Frontal cortex (tissue), 4 donors: ENCODE measurements around the gene KRT9. TPM values are rescaled to one million over a fixed set of nuclear protein-coding genes. Genes with fewer than 3 reads are reported as not detected.
A peak's percentile ranks its signal among the peaks of the same experiment; 100 is the strongest.
"Not testable (repeated sequence)": the region's sequence is repeated elsewhere in the genome, so short reads cannot be mapped to it uniquely, and the experiment has no call there.

Source experiments
- DNase-seq, 2 donors: peaks; one replicate each; pipeline ENCODE4 v3.0.0; 2012; ENCODE audit warnings: low spot score in 2 of 2
- FAIRE-seq: peaks from 2 replicates; lab custom pipeline; 2012; peaks lifted over from hg19 to GRCh38; lab: Jason Lieb, UNC
- total RNA-seq: library from RNA; depleted of rRNA; stranded (reverse); fragments of >200 nt; gene quantifications from one replicate; pipeline ENCODE4 v1.2.3, GENCODE V29; 2014
- donor health status: control.
- donor health status: control.
- donor health status: control.

KRT9 gene
- total RNA-seq, 1 donor from 2014 or later: not detected

DNA sequence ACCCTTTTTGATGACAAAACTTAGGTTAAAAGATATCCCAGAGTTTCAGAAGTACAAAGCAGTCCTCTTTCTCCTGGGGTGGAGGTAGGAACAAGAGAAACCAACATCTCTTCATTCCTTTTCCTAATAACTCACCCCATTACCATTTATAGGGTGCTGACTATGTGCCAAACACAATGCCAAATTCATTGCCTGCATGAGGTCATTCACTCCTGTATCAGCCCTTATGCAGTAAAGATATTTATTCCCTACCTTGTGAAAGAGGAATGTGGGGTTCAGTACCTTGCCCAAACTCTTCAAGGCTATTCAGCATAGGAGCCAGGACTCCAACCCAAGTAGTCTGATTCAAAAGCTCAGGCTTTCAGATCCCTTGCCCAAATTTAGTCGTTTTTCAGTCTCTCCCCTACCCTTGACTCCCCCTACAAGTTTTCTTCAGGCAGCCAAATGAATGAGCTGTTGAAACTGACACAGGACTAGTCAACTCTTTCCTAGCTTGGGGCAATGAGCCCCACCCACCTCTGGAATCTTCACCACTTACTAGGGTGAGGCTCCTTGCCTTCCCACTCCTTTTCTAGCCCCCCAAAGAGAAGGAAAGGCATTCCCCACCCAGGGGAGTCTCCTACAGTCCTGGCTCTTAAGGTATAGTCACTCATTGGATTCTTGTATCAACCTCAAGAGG lies 9.0 kb upstream of the KRT9 start:
- FAIRE-seq (no peak), DNase-seq (no peak)

DNA sequence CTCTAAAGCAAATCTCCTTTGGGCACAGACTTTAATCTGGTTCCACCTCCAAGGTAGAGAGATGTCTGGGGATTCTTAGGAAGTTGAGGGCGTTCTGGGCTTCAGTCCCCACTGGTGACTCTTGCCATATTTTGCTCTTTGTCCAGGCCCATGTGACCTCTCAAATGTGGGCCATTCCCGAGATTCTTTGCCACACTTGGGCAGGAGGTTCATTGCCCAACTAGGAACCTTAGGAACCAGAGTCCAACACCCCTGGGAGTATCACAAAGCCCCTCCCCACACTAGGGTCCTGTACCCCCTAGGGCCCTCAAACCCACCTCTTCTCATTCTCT lies 8.4 kb upstream of the KRT9 start:
- FAIRE-seq: no peak
- no peak for DNase-seq

DNA sequence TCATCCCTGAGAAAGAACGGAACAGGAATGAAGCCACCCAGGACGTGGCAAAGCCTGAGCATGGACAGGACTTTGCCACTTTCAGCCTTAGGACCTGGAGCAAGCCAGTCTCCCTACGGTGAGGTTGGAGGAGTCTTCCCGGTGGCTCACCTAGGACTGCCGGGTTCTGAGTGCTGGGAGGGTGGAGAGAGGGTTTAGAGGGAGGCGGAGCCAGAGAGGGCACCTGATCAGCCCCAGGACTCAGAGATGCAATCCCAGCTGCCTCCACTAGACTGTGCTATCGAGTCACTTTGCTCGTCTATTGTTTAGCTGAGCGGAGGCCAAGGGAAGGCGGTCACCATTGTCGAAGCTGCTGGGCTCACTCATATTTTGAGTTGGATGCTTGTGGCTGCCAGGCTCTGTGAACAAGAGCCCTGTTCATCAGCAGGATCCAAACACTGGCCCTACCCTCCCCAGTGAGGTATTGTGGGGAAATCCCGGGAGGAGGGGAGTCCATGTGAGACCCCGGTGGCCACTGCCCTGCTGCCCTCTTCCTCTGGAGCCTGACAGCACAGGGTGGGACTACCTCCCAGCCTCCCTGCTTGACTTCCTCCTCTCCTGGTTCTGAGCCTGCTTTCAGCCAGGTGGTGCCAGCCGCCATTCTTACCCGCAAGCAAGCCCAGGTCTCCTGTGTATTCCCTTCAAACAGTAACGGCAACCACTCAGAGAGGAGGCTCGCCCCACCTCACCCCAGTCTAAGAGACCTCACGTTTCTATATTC lies 7.8 kb upstream of the KRT9 start:
- FAIRE-seq (no peak), DNase-seq (peak; percentile 56 to 77)

DNA sequence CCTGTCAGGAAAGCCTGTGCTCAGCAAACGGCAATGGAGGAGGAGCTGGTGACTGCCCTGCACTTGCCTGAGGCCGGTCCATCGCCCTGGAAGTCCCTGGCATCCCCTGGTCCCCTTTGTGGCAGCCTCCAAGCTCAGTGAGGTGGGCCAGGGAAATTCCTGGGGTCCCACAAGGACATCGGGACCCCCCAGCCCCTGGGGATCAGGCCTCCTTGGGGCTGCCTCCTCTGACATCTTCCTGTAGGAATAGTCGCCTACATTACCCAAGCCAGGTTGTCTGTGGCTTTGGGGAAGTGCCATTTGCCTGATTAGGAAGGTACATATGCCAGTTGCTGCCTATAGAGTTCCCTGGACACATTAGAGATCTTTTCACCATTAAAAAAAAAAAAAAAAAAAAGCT lies 7.1 kb upstream of the KRT9 start:
- FAIRE-seq (no peak), DNase-seq (no peak)

DNA sequence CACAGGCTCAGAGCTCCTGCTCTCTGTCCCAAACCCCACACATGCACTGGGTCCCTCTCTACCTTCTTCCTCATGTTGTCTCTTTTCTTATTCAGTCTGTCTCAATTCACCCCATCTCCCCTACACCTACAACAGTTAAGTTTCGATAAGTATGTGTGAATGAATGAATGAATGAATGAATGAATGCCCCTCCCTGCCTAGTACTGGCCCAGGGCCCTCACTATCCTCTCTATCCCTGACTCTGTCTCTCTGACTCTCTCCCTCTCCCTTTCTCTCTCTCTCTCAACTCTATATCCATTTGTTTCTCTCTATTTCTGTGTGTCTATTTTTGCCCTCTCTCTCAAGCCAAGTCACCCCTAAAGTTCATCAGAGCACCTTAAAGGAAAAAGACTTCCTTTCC lies 6.7 kb upstream of the KRT9 start:
- FAIRE-seq (no peak), DNase-seq (no peak)

DNA sequence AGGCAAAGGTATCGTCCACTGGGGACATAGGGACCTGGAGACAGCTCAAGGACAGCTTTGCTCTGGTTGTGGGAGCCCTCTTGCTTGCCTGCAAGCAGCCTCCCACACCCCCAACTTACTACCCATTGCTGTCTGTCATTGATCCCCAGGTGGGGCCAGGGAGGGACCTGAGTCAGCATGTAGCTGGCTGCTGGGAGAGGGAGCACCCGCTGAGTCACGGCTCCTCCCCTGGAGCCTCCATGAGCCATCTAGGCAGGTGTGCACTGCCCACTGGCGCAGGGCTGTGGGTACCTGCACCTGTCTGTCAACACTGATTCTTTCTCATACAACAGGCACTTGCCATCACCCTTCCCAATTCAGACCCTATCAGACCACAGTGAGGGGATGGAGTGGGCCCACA lies 4.9 kb upstream of the KRT9 start:
- FAIRE-seq, DNase-seq: not testable (repeated sequence)

DNA sequence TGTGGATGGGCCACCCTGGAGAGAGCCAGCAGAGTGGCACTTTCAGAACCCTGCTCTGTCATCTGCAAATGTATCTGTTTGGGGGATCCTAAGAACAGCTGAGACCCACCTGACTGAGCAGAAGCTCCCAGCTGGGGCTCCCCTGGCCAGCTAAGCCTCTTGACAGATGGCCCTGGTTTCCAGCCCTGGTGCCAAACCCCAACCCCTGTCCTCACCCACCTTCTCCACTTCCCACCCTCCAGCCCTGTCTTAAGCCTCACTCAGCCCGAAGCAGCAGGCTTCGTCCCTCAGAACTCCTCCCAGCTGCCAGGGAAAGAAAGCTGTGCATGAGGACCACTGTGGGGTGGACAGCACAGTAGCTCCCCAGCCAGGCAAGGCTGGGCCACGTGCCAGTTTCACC lies 3.5 kb upstream of the KRT9 start:
- DNase-seq: no peak
- FAIRE-seq: no peak

DNA sequence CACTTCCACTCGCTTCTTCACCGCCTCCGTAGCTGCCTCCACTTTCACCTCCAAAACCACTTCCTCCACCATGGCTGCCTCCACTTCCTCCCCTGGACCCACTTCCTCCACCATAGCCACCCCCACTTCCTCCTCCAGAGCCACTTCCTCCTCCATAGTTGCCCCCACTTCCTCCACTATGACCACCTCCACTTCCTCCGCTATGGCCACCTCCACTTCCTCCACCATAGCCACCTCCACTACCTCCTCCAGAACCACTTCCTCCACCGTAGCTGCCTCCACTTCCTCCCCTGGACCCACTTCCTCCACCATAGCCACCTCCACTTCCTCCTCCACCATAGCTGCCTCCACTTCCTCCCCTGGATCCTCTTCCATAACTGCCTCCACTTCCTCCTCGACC lies 4.5 kb downstream of the KRT9 start:
- FAIRE-seq (no peak), DNase-seq (no peak)

DNA sequence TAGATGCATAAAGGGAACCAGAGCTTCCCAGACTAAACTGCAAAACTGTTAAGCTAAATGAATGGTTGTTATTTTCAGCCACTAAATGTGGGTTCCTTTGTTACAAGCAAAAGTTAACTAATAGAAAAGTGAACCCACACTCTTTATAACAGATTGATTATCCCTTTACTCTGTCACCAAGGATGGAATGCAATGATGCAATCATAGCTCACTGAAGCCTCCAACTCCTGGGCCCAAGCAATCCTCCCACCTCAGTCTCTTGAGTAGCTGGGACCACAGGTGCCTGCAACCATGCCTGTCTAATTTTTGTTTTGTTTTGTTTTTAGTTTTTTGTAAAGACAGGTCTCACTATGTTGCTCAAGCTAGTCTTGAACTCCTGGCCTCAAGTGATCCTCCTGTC lies 6.5 kb downstream of the KRT9 start:
- no peak for DNase-seq
- no peak for FAIRE-seq

DNA sequence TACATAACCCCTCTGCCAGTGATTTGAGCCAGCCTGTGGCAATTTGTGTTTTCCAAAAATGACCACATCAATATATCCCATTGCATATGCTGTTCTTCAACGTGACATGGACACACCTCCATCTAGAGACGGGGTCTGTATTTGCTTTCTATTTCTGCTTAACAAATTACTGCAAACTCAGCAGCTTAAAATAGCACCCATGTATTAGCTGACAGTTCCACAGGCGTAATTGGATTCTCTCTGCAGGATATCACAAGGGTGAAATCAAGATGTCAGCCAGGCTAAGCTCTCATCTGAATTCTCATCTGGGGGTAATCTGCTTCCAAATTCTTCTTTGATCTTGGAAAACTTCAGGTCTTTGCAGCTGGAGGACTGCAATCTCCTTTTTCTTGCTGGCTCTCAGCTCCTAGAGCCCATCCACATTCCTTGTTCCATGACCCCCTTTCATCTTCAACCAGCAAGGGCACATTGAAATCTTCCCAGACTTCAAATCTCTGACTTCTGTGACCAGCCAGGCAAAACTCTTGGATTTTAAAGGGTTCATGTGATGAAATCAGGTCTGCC lies 8.2 kb downstream of the KRT9 start:
- no peak for DNase-seq
- FAIRE-seq: no peak

DNA sequence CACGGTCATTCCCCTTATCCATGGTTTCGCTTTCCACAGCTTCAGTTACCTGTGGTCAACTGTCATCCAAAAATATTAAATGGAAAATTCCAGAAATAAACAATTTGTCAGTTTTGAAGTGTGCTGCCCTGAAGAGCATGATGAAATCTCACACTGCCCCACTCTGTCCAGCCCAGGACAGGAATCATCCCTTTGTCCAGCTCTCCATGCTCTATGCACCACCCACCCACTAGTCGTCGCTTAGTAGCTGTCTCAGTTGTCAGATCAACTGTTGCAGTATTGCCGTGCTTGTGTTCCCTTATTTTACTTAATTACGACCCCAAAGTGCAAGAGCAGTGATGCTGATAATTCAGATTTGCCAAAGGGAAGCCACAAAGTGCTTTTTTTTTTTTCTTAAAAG lies 10.3 kb downstream of the KRT9 start:
- no peak for FAIRE-seq
- no peak for DNase-seq

DNA sequence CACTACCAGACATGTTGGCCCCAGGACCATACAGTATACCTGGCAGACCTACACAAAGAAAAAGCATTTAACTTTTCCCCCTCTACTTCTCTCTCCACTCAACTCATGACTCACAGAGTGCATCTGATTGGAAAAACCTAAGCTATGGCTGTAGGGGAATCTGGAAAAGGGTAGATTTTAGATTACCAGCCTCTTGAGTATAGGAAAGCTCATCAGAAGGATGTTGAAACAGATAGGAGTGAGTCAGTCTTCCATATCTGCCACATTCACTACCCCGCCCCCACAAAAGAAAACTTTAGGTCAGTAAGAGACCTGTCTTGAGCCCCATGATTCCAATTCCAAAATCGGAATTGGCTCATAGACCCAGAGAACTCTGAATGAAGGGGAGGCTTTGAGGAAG lies 12.3 kb downstream of the KRT9 start:
- DNase-seq: no peak
- FAIRE-seq: no peak

DNA sequence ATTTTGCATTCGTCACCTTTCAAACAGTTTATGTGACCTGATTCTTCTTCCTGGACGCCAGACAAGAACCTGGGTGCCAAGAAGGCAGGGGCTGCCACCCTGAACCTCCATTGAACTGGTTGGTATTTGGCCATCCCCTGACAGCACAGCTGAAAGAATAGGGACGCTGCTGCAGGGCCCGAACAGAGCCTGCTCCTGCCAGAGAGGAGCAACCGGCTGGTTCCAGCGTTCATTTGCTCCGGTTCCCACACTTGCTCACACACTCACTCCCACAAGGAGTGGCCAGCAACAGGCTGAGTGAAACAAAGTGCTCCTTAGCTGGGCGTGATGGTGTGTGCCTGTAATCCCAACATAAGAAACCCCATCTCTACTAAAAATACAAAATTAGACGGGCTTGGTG lies 14.9 kb downstream of the KRT9 start:
- no peak for FAIRE-seq
- no peak for DNase-seq

DNA sequence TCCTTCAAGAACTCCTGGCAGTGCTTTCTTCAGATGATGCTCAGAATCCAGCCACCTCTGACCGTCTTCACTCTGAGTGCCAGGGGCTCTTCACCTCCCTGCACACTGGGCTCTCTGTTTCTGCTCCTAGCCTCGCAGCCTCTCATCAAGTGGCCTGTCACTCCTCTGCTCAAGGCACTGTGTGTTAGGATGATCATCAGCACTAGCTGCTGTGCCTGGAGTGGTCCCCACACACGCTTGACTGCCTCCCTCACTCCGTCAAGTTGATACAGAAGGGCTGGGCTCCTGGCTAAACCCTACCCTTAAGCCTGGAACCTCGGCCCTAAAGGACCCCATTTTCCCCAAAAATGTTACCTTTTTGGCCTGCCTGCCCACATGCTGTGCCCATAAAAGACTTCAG lies 15.6 kb downstream of the KRT9 start:
- FAIRE-seq (no peak), DNase-seq (no peak)

DNA sequence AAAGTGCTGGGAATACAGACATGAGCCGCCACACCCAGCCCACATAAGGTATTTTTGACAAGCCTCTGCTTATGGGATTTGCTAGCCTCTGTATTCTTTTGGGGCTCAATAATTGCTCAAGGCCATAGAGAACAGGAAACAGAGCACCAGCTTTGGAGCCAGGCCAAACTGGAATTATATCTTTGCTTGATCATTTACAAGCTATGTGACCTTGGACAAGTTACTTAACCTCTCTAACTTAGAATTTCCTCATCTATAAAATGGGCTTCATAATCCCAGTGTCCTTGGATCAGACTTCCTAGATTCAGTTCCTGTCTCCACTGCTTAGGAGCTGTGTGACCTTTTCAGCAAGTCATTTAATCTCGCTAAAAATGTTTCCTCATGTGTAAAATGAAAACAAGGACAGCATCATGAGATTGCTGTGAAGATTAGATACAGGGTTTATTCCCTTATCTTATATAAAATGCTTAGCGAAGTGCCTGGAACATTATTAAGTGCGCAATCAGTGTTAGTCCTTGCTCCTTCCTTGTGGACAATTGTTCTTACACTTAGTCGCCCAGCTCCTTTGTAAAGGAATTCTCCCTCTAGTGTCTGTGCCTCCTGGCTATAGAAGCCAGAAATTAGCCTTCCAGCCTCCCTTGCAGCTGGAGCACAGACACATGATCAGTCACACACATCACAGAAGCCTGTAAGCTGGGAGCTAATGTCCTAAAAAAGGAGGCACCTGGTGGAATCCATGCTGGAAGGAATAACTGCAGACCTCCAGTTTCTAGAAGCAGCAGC lies 16.6 kb downstream of the KRT9 start:
- no peak for FAIRE-seq
- DNase-seq: no peak

DNA sequence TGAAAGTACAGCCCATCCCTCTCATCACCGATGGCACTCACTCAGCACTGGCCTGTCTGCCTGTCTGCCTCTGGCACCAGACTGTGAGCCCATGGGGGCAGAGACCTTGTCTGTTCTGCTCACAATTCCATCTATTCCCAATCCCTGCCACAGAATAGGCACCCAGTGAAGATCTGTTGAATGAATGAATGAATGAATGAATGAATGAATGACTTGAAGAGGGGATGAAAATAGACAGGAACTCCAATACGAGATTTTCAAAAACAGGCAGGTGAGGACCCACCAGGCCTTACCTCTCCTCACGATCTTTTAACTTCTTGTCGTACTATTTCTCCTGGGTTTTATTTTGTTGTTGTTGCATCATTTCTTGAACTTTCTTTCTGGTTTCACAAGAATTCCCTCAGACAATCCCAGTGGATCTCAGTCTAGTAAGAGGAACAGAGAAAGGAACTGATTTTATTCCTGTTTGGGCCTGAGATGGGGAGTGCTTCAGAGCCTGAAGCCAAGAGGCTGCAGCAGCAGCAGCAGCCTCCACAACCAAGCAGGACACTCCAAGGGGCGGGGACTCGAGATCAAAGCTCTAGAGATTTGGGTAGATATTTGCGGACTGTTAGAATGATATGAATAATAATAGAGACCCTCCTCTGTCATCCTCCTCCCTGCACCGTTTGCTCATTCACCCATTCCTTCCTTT lies 17.7 kb downstream of the KRT9 start:
- no peak for DNase-seq

DNA sequence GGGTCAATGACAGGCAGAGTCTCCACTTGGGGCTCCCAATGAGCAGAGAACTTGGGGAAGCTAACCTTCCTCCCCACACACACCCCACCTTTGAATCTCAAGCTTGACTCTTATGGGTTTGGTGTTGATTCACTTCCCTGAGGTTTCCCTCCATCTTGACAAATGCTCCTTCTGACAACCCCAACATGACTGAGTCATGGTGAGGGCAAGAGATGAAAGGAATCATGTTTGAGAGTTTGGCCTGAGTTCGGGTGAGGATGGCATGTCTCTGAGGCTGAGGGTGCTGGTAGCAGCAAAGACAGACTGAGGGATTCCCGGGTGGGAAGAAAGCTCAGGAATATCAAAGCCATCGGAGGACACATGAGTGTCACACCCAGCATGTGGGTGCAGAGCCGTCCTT lies 18.7 kb downstream of the KRT9 start:
- DNase-seq (no peak), FAIRE-seq (no peak)

More for the DNA sequence above, 17.7 kb downstream of the KRT9 start:
- no peak for FAIRE-seq

DNA sequence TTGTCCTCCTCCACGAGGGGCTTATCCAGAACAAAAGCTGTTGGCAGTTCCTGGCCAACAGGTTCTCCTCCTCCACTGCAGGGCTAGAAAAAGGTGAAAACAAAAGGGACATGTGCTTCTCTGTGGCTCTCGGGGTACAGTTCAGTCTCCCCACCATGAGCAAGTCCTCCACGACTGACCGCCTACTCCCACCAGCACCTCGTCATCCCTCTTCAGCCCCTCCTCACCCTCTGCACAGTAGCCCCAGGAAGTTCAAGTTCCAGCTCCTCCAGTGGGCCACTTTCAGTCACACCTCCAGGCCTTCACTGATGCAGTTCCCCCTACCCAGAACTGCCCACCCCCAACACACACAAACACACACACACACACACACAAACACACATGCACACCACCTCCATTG lies 19.4 kb downstream of the KRT9 start:
- DNase-seq: no peak
- FAIRE-seq: no peak

DNA sequence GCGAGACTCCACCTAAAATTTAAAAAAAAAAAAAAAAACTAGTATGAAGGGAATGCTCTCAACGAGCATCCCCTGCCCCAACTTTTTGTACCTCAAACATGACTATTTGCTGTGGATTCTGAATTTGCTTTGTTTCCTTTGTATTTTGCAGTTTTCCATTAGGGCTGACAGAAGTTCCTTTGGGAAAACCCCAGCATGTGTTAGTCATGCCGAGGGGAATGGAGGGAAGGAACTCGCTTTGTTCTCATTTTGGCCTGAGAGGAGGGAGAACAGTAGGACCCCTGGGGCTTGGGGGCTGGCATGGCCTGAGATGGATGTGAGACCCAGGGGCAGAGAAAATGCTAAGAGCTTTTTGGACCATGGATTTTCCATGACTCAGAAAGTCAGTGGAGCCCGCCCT lies 20.5 kb downstream of the KRT9 start:
- DNase-seq (no peak), FAIRE-seq (no peak)

DNA sequence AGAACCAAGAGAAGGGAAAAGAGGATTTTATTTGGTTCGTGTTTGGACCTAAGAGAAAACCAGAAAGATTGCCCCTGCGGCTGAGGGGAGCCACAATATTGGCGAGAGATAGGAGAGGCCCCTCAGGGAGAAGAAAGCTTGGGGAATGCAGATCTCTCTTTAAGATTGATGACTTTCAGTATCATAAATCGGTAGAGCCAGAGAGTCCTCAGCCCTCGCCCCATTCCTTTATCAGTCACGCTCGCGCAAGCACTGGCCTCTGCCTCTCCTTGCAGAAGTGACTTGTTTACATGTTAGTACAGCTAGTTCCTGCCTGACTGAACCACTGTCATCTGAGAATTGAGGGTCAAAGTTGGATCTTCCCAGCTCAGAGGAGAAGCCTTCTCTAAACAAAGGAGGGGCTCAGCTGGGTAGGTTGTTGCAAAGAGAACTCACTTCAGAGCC lies 22.2 kb downstream of the KRT9 start:
- DNase-seq (no peak), FAIRE-seq (no peak)
